PC-9 (cell line): ENCODE results near the gene LRRC63. TPM values are rescaled to one million over a fixed set of nuclear protein-coding genes. Genes with fewer than 3 reads are reported as not detected.

ENCODE experiments used
- BruUV-seq: library from RNA; stranded (reverse); fragments of 400-500 nt; replicated peaks from 2 replicates; lab custom pipeline; 2021; lab: Mats Ljungman, UMichigan
- CTCF ChIA-PET: fragments of 300-600 bp; sonication (Branson Sonifier 250); formaldehyde crosslinking; loops from one replicate; lab custom pipeline; 2022; ENCODE audit warnings: antibody characterized with exemption; lab: Charles Lee
- POLR2A ChIA-PET: fragments of 300-600 bp; sonication (Branson Sonifier 250); formaldehyde crosslinking; loops from one replicate; lab custom pipeline; 2022; ENCODE audit warnings: antibody characterized with exemption; ENCODE audit not compliant: unreplicated experiment; lab: Charles Lee
- DNase-seq, 2 experiments: peaks; one replicate each; pipeline versions ENCODE4 v3.0.0 to v3.0.0-alpha.2; 2015 to 2022; ENCODE audit warnings: mixed read lengths in 1 of 2
- H2AFZ ChIP-seq: fragments of 200-600 bp; sonication (generic); 2 replicates; pipeline ENCODE4 v1.8.1; 2017; ENCODE audit warnings: antibody characterized with exemption
- H3F3A ChIP-seq: fragments of 200-600 bp; sonication (generic); 2 replicates; pipeline ENCODE4 v1.8.1; 2017; ENCODE audit warnings: antibody characterized with exemption, mild to moderate bottlenecking, low read depth; ENCODE audit not compliant: insufficient read depth
- H3K27ac ChIP-seq: fragments of 200-600 bp; sonication (generic); 2 replicates; pipeline ENCODE4 v1.6.1; 2016; ENCODE audit warnings: mixed run types
- H3K27me3 ChIP-seq: fragments of 200-600 bp; sonication (generic); 2 replicates; pipeline ENCODE4 v1.6.1; 2016; ENCODE audit warnings: low read depth, mixed run types; ENCODE audit not compliant: insufficient read depth
- H3K36me3 ChIP-seq: fragments of 200-600 bp; sonication (generic); 2 replicates; pipeline ENCODE4 v1.6.1; 2016; ENCODE audit warnings: low read depth, mixed run types
- H3K4me1 ChIP-seq: fragments of 200-600 bp; sonication (generic); replicated peaks from 2 replicates; pipeline ENCODE4 v1.6.1; 2016; ENCODE audit warnings: mixed run types; ENCODE audit not compliant: insufficient read depth
- H3K4me2 ChIP-seq: fragments of 200-600 bp; sonication (generic); 2 replicates; pipeline ENCODE4 v1.6.1; 2017; ENCODE audit warnings: mixed run types
- H3K4me3 ChIP-seq: fragments of 200-600 bp; sonication (generic); 2 replicates; pipeline ENCODE4 v1.6.1; 2016; ENCODE audit warnings: mixed run types
- H3K79me2 ChIP-seq: fragments of 200-600 bp; sonication (generic); 2 replicates; pipeline ENCODE4 v1.6.1; 2017; ENCODE audit warnings: low read depth, mixed run types
- H3K9me2 ChIP-seq: fragments of 200-600 bp; sonication (generic); 2 replicates; pipeline ENCODE4 v1.8.1; 2017; ENCODE audit warnings: mild to moderate bottlenecking; ENCODE audit not compliant: insufficient read depth
- H3K9me3 ChIP-seq: fragments of 200-600 bp; sonication (generic); 2 replicates; pipeline ENCODE4 v1.8.1; 2016; ENCODE audit warnings: low read depth; ENCODE audit not compliant: insufficient read depth
- H4K20me1 ChIP-seq: fragments of 200-600 bp; sonication (generic); 2 replicates; pipeline ENCODE4 v1.8.1; 2017; ENCODE audit not compliant: insufficient read depth
- CTCF ChIP-seq: fragments of 200-600 bp; sonication (generic); conservative IDR thresholded peaks from 2 replicates; pipeline ENCODE4 v1.6.1; 2017; ENCODE audit warnings: mixed run types, antibody characterized with exemption, mild to moderate bottlenecking, moderate library complexity
- EZH2 ChIP-seq: fragments of 200-600 bp; sonication (generic); IDR thresholded peaks from 2 replicates; pipeline ENCODE4 v1.8.0; 2017; ENCODE audit warnings: antibody characterized with exemption, low read depth
- intact Hi-C: fragments of 100-400 bp; cut with micrococcal nuclease; formaldehyde crosslinking; loops from one replicate; pipeline ENCODE4 v1.10.0; 2022; ENCODE audit not compliant: unreplicated experiment
- total RNA-seq: library from RNA; stranded (reverse); gene quantifications from 2 replicates; pipeline ENCODE4 v1.2.3, GENCODE V29; 2021

Gene LRRC63
- total RNA-seq, 1 experiment from 2014 or later = not detected

DNA sequence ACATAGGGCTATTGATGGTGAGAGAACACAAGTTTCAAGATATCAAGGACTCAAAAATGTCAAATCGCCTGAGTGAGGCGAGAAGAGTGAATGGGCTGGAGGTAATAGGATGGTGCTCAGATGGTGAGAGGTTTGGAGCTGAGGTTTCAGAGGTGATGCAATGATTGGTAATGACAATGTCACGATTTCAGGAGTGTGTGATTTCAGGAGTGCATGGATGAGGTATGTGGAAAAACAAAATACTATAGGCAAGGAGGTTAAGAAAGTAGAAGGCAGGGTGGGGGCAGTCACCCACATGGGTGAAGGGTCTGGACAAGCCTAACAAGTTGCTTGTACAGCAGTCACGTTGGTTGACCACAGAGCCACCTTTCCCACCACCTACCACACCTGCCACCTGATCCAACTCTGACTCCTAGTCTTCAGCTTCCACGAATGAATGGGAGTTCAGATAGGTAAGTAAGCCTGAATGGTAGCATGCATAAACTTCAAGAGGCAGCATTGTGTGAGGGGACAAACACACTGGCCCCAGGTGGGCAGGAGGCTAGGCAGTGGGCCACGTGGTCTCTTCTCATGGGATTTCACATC is 103.9 kb downstream of the LRRC63 start:
- no peaks in the 10 kb centered on the region for H3K9me2 ChIP-seq
- no TSS peak for BruUV-seq
- H3K9me3 ChIP-seq = no peaks in the 10 kb centered on the region
- no peak overlapping the region for H3K27ac ChIP-seq
- intact Hi-C loops = no loop called here
- no peak for DNase-seq
- H4K20me1 ChIP-seq = no peaks in the 10 kb centered on the region
- H3K4me1 ChIP-seq = no peaks in the 10 kb centered on the region
- H3F3A ChIP-seq = no peaks in the 10 kb centered on the region
- ChIA-PET CTCF (no interaction called here), POLR2A (no interaction called here)
- H3K27me3 ChIP-seq = no peaks in the 10 kb centered on the region; the same call in 1 of the 2 replicates
- no peaks in the 10 kb centered on the region for H3K79me2 ChIP-seq
- H3K36me3 ChIP-seq = no peaks in the 10 kb centered on the region
- no peak overlapping the region for H3K4me3 ChIP-seq
- no peak for TF ChIP-seq EZH2
- TF ChIP-seq CTCF = no peak
- no peak overlapping the region for H3K4me2 ChIP-seq
- 0 out of 2 replicates have a peak overlapping the region, but pooled peaks have one; percentile 8 for H2AFZ ChIP-seq

DNA sequence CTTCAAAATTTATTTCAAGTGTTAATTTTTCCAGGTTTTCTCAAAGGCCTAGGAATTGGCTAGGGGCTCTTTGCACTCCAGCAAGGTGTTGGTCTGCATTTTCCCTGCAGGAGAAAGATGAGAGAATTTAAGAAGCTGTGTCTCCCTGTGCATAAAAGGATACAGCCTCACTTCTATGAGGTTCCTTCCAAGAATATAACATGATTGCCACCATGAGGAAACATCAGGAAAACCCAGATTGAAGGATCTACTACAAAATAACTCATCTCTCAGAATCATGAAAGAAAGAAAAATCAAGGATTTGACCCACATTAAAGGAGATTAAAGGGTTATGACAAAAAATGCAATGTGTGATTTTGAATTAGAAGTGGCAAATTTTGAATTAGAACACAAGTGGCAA is 105.4 kb downstream of the LRRC63 start:
- no peaks in the 10 kb centered on the region for H3K9me3 ChIP-seq
- H3F3A ChIP-seq = no peaks in the 10 kb centered on the region
- no peak overlapping the region for H3K4me2 ChIP-seq
- BruUV-seq = no TSS peak
- H4K20me1 ChIP-seq = no peaks in the 10 kb centered on the region
- intact Hi-C loops = no loop called here
- no peak overlapping the region for H2AFZ ChIP-seq
- H3K4me1 ChIP-seq = no peaks in the 10 kb centered on the region
- DNase-seq = no peak
- no peaks in the 10 kb centered on the region for H3K36me3 ChIP-seq
- no peak overlapping the region for H3K4me3 ChIP-seq
- TF ChIP-seq CTCF (no peak), EZH2 (no peak)
- no peaks in the 10 kb centered on the region for H3K79me2 ChIP-seq
- ChIA-PET POLR2A (no interaction called here), CTCF (no interaction called here)
- H3K27me3 ChIP-seq = no peaks in the 10 kb centered on the region; the same call in 1 of the 2 replicates
- no peak overlapping the region for H3K27ac ChIP-seq
- H3K9me2 ChIP-seq = no peaks in the 10 kb centered on the region

GRCh38 chr13:46318986-46319385 is 107.3 kb downstream of the LRRC63 start:
- no peak overlapping the region for H3K4me3 ChIP-seq
- DNase-seq = no peak
- H3K9me3 ChIP-seq = no peaks in the 10 kb centered on the region
- CTCF ChIA-PET = no interaction called here
- intact Hi-C loops = no loop called here
- H3F3A ChIP-seq = no peaks in the 10 kb centered on the region
- H3K36me3 ChIP-seq = no peaks in the 10 kb centered on the region
- no peaks in the 10 kb centered on the region for H4K20me1 ChIP-seq
- no peaks in the 10 kb centered on the region; the same call in 1 of the 2 replicates for H3K27me3 ChIP-seq
- H3K27ac ChIP-seq = no peak overlapping the region
- H3K79me2 ChIP-seq = no peaks in the 10 kb centered on the region
- H3K4me2 ChIP-seq = no peak overlapping the region
- no peaks in the 10 kb centered on the region for H3K9me2 ChIP-seq
- POLR2A ChIA-PET = no interaction called here
- no peaks in the 10 kb centered on the region for H3K4me1 ChIP-seq
- no peak overlapping the region for H2AFZ ChIP-seq
- BruUV-seq = no TSS peak
- no peak for TF ChIP-seq CTCF
